Measurements from ENCODE around the gene IL25. TPM values are rescaled to one million over a fixed set of nuclear protein-coding genes. Genes with fewer than 3 reads are reported as not detected.

IL25 gene
- total and polyA plus RNA-seq, 8 donors = not detected

GRCh38 chr14:23353433-23353780, 19.2 kb upstream of the IL25 start:
- H3K27me3 ChIP-seq = peaks cover 0 to 47% of the 10 kb centered on the region in 2 donors
- peaks cover 0 to 6% of the 10 kb centered on the region in 2 donors for H3K36me3 ChIP-seq
- H3K27ac ChIP-seq = no peak overlapping the region
- TF ChIP-seq CTCF (IDR thresholded peaks at IDR 0.05) = no peak
- ATAC-seq (no peak), DNase-seq (peak in 1 of 4 donors; percentile 10)
- H3K4me1 ChIP-seq = peaks cover 3 to 15% of the 10 kb centered on the region in 2 donors
- no peak overlapping the region for H3K4me3 ChIP-seq
- no peaks in the 10 kb centered on the region for H3K9me3 ChIP-seq
- intact Hi-C loops (cut with DNase I) = no loop called here

GRCh38 chr14:23354990-23355389, 17.6 kb upstream of the IL25 start:
- intact Hi-C loops (cut with DNase I) = no loop called here
- no peak for DNase-seq
- ATAC-seq = no peak

DNA sequence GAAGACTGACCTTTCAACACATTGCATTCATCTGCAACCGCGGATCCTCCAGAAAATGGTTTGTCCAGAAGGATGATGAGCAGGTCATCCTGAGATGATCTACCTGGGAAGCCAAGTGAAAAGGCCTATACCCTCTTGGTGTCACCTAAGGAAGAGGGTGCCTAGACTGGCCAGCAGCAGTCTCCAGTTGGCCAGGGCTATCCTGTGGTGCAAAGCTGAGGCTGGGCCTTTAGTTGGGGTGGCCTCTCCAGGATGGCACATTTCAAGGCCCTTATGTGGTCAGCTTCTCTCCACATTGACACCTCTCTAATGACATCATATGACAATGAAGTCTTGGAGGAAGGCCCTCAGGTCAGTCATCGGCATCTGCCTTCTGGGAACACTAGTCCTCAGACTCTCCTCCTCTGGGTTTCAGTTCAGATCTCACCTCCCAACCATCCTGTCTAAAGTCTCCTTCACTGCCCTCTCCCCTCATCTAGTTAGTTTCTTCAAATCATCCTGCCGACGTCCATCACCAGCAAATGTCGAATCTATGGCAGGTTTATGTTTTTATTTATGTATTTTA, 16.7 kb upstream of the IL25 start:
- no peak for ATAC-seq
- peaks cover 0 to 6% of the 10 kb centered on the region in 2 donors for H3K36me3 ChIP-seq
- H3K27me3 ChIP-seq = peaks cover 0 to 42% of the 10 kb centered on the region in 2 donors
- no peak overlapping the region for H3K4me3 ChIP-seq
- intact Hi-C loops (cut with DNase I) = no loop called here
- TF ChIP-seq CTCF (IDR thresholded peaks at IDR 0.05) = no peak
- H3K9me3 ChIP-seq = no peaks in the 10 kb centered on the region
- no peak for DNase-seq
- no peak overlapping the region for H3K27ac ChIP-seq
- peaks cover 3 to 15% of the 10 kb centered on the region in 2 donors for H3K4me1 ChIP-seq

More at GRCh38 chr14:23354990-23355389, 17.6 kb upstream of the IL25 start:
- H3K27me3 ChIP-seq = peaks cover 0 to 47% of the 10 kb centered on the region in 2 donors
- H3K36me3 ChIP-seq = peaks cover 0 to 6% of the 10 kb centered on the region in 2 donors
- H3K27ac ChIP-seq = no peak overlapping the region
- H3K4me3 ChIP-seq = no peak overlapping the region
- TF ChIP-seq CTCF (IDR thresholded peaks at IDR 0.05) = no peak
- H3K4me1 ChIP-seq = peaks cover 3 to 15% of the 10 kb centered on the region in 2 donors
- no peaks in the 10 kb centered on the region for H3K9me3 ChIP-seq

- ATAC-seq (no peak), DNase-seq (no peak)
- no peak for TF ChIP-seq CTCF (IDR thresholded peaks at IDR 0.05)
- H3K27me3 ChIP-seq = peaks cover 0 to 35% of the 10 kb centered on the region in 2 donors
- intact Hi-C loops (cut with DNase I) = no loop called here
- H3K27ac ChIP-seq = no peak overlapping the region
- peaks cover 0 to 6% of the 10 kb centered on the region in 2 donors for H3K36me3 ChIP-seq
- peaks cover 2 to 12% of the 10 kb centered on the region in 2 donors for H3K4me1 ChIP-seq
- no peak overlapping the region for H3K4me3 ChIP-seq
- no peaks in the 10 kb centered on the region for H3K9me3 ChIP-seq
These were observed 15.9 kb upstream of the IL25 start for GRCh38 chr14:23356662-23357061.

DNA sequence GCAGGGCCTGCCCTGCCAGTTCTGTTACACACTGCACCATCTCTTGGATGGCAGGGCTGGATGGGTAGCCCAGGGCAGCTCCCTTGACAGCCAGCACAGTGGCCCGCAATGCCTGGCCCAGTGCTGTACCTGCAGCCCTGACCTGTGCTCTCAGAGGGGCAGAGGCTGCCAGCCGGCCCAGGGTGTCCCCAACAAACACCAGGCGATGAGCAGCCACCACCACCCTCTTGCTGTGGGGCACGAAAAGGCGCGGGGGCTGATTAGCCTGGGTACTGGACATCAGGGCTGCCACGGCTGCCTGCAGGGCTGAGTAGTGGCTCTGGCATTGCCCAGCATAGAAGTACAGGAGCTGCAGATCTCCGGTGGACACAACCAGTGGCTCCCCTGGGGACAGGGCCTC, 15.3 kb upstream of the IL25 start:
- Histone ChIP-seq H3K27me3 (peaks cover 0 to 30% of the 10 kb centered on the region in 2 donors), H3K36me3 (peaks cover 0 to 6% of the 10 kb centered on the region in 2 donors), H3K27ac (no peak overlapping the region), H3K4me3 (no peak overlapping the region), H3K4me1 (peaks cover 0 to 6% of the 10 kb centered on the region in 2 donors), H3K9me3 (no peaks in the 10 kb centered on the region)
- ATAC-seq = no peak
- peak in 1 of 4 donors; percentile 65 for DNase-seq
- TF ChIP-seq CTCF (IDR thresholded peaks at IDR 0.05) = no peak
- intact Hi-C loops (cut with DNase I) = no loop called here
